ENCODE results near the gene VPS11. TPM values are rescaled to one million over a fixed set of nuclear protein-coding genes. Genes with fewer than 3 reads are reported as not detected.
A peak's percentile ranks its signal among the peaks of the same experiment; 100 is the strongest.

The VPS11 gene
- polyA plus RNA-seq, 3 donors = 28.6 to 56.6 (median 43.3) TPM

- H3K79me2 ChIP-seq (ENCODE audit: insufficient read depth, low read length) = peaks cover 21% of the 10 kb centered on the region
- peak overlapping the region in 1 of 2 donors; percentile 31 for H3K27ac ChIP-seq (ENCODE audit: low read depth in 1 of 2, low read length in 2 of 2)
- DNase-seq = no peak
- no peak overlapping the region for H3K4me3 Mint-ChIP-seq
- peaks cover 43 to 60% of the 10 kb centered on the region in 2 donors for H3K36me3 ChIP-seq (replicated peaks in 1 of 2; ENCODE audit: control insufficient read depth in 1 of 2, insufficient read depth in 2 of 2, low read length in 2 of 2)
- H4K20me1 ChIP-seq (ENCODE audit: insufficient read depth, low read length) = no peaks in the 10 kb centered on the region
- peaks cover 49 to 61% of the 10 kb centered on the region in 2 donors for H3K36me3 Mint-ChIP-seq
- H3K4me3 ChIP-seq (replicated peaks in 1 of 3; ENCODE audit: low read depth in 2 of 3, low read length in 3 of 3) = no peak overlapping the region
- no peaks in the 10 kb centered on the region for H3K9me3 Mint-ChIP-seq
- H3K27me3 ChIP-seq (ENCODE audit: control insufficient read depth in 2 of 2, insufficient read depth in 2 of 2, low read length in 2 of 2) = no peaks in the 10 kb centered on the region
- no peak overlapping the region for H2AFZ ChIP-seq (ENCODE audit: insufficient read depth, low read depth, low read length, poor library complexity, severe bottlenecking)
- H3K4me1 ChIP-seq (ENCODE audit: control insufficient read depth in 1 of 2, insufficient read depth in 2 of 2, low read length in 2 of 2) = peaks cover 8 to 16% of the 10 kb centered on the region in 2 donors
- no peak overlapping the region for H3K9ac ChIP-seq (ENCODE audit: insufficient read depth, low read length, poor library complexity, severe bottlenecking)
- peaks cover 16% of the 10 kb centered on the region for H3K4me1 Mint-ChIP-seq
- H3K27me3 Mint-ChIP-seq (ENCODE audit: low read depth in 3 of 3) = peaks cover 0 to 1% (median 0%) of the 10 kb centered on the region in 3 donors
- intact Hi-C loops (cut with micrococcal nuclease) = no loop called here
- TF ChIP-seq CTCF (IDR thresholded peaks at IDR 0.05) = no peak
- WGBS (ENCODE audit: insufficient coverage) = 100% methylated on average over 5 of the region's 5 CpGs
- H3K9me3 ChIP-seq (replicated peaks in 1 of 2; ENCODE audit: control insufficient read depth in 1 of 2, insufficient read depth in 1 of 2, low read length in 2 of 2) = no peaks in the 10 kb centered on the region
- H3K27ac Mint-ChIP-seq = peak overlapping the region in 3 of 7 donors; percentile 1 to 65 (median 51)
- H3K4me2 ChIP-seq (replicated peaks; ENCODE audit: extremely low read depth, low read length, poor library complexity, severe bottlenecking) = no peak overlapping the region
Measured at GRCh38 chr11:119025541-119025940, 42.1 kb upstream of the VPS11 start.

GRCh38 chr11:119025978-119026766, 41.4 kb upstream of the VPS11 start:
- intact Hi-C loops (cut with micrococcal nuclease) = no loop called here
- Histone ChIP-seq H4K20me1 (ENCODE audit: insufficient read depth, low read length) (no peaks in the 10 kb centered on the region), H3K27ac (ENCODE audit: low read depth in 1 of 2, low read length in 2 of 2) (peak overlapping the region in 1 of 2 donors; percentile 31), H3K36me3 (replicated peaks in 1 of 2; ENCODE audit: control insufficient read depth in 1 of 2, insufficient read depth in 2 of 2, low read length in 2 of 2) (peaks cover 41 to 54% of the 10 kb centered on the region in 2 donors), H3K4me2 (replicated peaks; ENCODE audit: extremely low read depth, low read length, poor library complexity, severe bottlenecking) (no peak overlapping the region), H3K9me3 (replicated peaks in 1 of 2; ENCODE audit: control insufficient read depth in 1 of 2, insufficient read depth in 1 of 2, low read length in 2 of 2) (no peaks in the 10 kb centered on the region), H3K79me2 (ENCODE audit: insufficient read depth, low read length) (peaks cover 15% of the 10 kb centered on the region), H2AFZ (ENCODE audit: insufficient read depth, low read depth, low read length, poor library complexity, severe bottlenecking) (no peak overlapping the region), H3K4me1 (ENCODE audit: control insufficient read depth in 1 of 2, insufficient read depth in 2 of 2, low read length in 2 of 2) (peaks cover 8 to 15% of the 10 kb centered on the region in 2 donors), H3K4me3 (replicated peaks in 1 of 3; ENCODE audit: low read depth in 2 of 3, low read length in 3 of 3) (no peak overlapping the region), H3K9ac (ENCODE audit: insufficient read depth, low read length, poor library complexity, severe bottlenecking) (no peak overlapping the region), H3K27me3 (ENCODE audit: control insufficient read depth in 2 of 2, insufficient read depth in 2 of 2, low read length in 2 of 2) (no peaks in the 10 kb centered on the region)
- peaks cover 0 to 1% (median 0%) of the 10 kb centered on the region in 3 donors for H3K27me3 Mint-ChIP-seq (ENCODE audit: low read depth in 3 of 3)
- WGBS (ENCODE audit: insufficient coverage) = 92% methylated on average over 11 of the region's 16 CpGs
- H3K4me3 Mint-ChIP-seq = no peak overlapping the region
- H3K36me3 Mint-ChIP-seq = peaks cover 49 to 55% of the 10 kb centered on the region in 2 donors
- TF ChIP-seq CTCF (IDR thresholded peaks at IDR 0.05) = no peak
- DNase-seq = no peak
- H3K4me1 Mint-ChIP-seq = peaks cover 16% of the 10 kb centered on the region
- no peaks in the 10 kb centered on the region for H3K9me3 Mint-ChIP-seq
- H3K27ac Mint-ChIP-seq = peak overlapping the region in 4 of 7 donors; percentile 18 to 65 (median 28)

Data from CD14-positive monocyte (primary cell).